ENCODE results near the gene NOL11. TPM values are rescaled to one million over a fixed set of nuclear protein-coding genes. Genes with fewer than 3 reads are reported as not detected.

Gene NOL11
- total RNA-seq, 1 donor from 2014 or later = 40.4 TPM

- no peak overlapping the region for H3K27ac Mint-ChIP-seq (ENCODE audit: unreplicated experiment)
- DNase-seq (ENCODE audit: low spot score) = no peak
- no peaks in the 10 kb centered on the region for H3K9me3 Mint-ChIP-seq (ENCODE audit: unreplicated experiment)
- no peak for TF ChIP-seq CTCF (IDR thresholded peaks at IDR 0.05; ENCODE audit: unreplicated experiment)
- H3K36me3 Mint-ChIP-seq (ENCODE audit: low read depth, unreplicated experiment) = peaks cover 2% of the 10 kb centered on the region
- peaks cover 4% of the 10 kb centered on the region for H3K4me1 Mint-ChIP-seq (ENCODE audit: unreplicated experiment)
- H3K27me3 Mint-ChIP-seq (ENCODE audit: unreplicated experiment) = peaks cover 1% of the 10 kb centered on the region
- H3K4me3 Mint-ChIP-seq (ENCODE audit: unreplicated experiment) = no peak overlapping the region
These were observed 10.3 kb upstream of the NOL11 start for GRCh38 chr17:67707442-67707841.

DNA sequence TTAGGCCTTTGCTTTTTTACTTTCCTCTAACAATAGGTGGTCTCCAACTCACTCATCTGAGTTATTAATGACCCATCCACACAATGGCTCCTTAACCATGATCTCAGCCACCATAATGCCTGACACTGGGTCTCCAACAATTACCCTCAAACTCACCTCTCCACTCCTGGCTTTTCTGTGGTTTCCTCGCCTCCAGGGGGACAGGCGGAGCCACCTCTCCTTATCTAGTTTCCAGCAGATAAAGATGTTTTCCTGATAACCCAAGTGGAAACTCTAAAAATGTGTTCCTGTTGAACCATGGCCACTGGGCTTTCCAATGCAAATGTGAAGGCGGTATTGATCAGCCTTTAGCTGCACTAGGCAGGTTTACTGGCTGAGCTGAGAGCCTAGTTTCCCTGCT, 9.4 kb upstream of the NOL11 start:
- Mint-ChIP-seq H3K27ac (ENCODE audit: unreplicated experiment) (no peak overlapping the region), H3K36me3 (ENCODE audit: low read depth, unreplicated experiment) (peaks cover 2% of the 10 kb centered on the region), H3K9me3 (ENCODE audit: unreplicated experiment) (no peaks in the 10 kb centered on the region), H3K27me3 (ENCODE audit: unreplicated experiment) (peaks cover 1% of the 10 kb centered on the region), H3K4me3 (ENCODE audit: unreplicated experiment) (no peak overlapping the region), H3K4me1 (ENCODE audit: unreplicated experiment) (peaks cover 4% of the 10 kb centered on the region)
- DNase-seq (ENCODE audit: low spot score) = no peak
- no peak for TF ChIP-seq CTCF (IDR thresholded peaks at IDR 0.05; ENCODE audit: unreplicated experiment)

DNA sequence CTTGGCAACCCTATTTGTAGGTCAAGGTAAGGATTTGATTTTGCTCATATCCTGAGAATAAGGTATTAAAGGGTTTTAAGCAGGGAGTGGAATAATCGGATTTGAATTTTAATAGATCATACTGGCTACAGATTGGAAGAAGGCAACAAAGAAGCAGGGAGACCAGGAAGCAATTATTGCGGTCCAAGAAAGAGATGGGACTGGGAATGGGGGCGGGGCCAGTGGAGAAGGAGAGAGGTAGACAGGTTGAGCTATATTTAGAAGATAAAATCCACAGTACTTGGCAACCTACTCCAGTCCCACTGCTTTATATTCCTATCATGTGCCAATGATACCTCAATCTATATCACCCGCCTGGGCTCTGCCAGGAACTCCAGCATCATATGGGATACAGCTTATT, 5.8 kb upstream of the NOL11 start:
- no peak for DNase-seq (ENCODE audit: low spot score)
- Mint-ChIP-seq H3K4me1 (ENCODE audit: unreplicated experiment) (peaks cover 4% of the 10 kb centered on the region), H3K4me3 (ENCODE audit: unreplicated experiment) (no peak overlapping the region), H3K27me3 (ENCODE audit: unreplicated experiment) (peaks cover 3% of the 10 kb centered on the region), H3K36me3 (ENCODE audit: low read depth, unreplicated experiment) (no peaks in the 10 kb centered on the region), H3K27ac (ENCODE audit: unreplicated experiment) (no peak overlapping the region), H3K9me3 (ENCODE audit: unreplicated experiment) (no peaks in the 10 kb centered on the region)
- no peak for TF ChIP-seq CTCF (IDR thresholded peaks at IDR 0.05; ENCODE audit: unreplicated experiment)

DNA sequence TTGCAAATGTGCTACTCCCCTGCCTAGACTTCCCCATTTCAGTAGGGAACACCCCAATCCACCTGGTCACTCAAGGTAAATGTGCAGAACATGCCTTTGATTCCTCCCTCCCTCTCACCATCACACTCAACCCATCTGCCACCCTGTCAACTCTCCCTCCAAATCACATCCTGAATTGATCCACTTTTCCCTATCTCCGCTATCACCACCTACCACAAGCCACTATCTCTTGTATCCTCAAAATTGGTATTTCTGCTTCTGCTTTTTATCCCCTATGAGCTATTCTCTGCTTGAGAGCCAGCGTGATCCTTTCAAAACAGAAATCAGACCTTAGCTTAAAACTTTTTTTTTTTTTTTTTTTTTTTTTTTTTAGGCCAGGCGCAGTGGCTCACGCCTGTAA, 5.4 kb upstream of the NOL11 start:
- no peak for DNase-seq (ENCODE audit: low spot score)
- no peaks in the 10 kb centered on the region for H3K9me3 Mint-ChIP-seq (ENCODE audit: unreplicated experiment)

DNA sequence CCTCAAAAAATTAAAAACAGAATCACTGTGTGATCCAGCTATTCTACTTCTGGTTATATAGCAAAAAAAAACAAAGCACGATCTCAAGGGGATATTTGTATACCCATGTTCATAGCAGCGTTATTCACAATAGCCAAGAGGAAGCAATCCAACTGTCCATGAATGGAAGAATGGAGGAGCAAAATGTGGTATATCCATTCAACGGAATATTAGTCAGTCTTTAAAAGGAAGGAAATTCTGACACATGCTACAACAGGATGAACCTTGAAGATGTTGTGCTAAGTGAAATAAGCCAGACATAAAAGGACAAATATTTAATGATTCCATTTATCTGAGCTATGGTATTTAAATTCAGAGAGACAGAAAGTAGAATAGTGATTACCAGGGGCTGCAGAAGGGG, 4.6 kb upstream of the NOL11 start:
- Mint-ChIP-seq H3K4me1 (ENCODE audit: unreplicated experiment) (peaks cover 9% of the 10 kb centered on the region), H3K9me3 (ENCODE audit: unreplicated experiment) (no peaks in the 10 kb centered on the region), H3K27ac (ENCODE audit: unreplicated experiment) (no peak overlapping the region), H3K4me3 (ENCODE audit: unreplicated experiment) (no peak overlapping the region), H3K36me3 (ENCODE audit: low read depth, unreplicated experiment) (no peaks in the 10 kb centered on the region), H3K27me3 (ENCODE audit: unreplicated experiment) (peaks cover 5% of the 10 kb centered on the region)
- no peak for TF ChIP-seq CTCF (IDR thresholded peaks at IDR 0.05; ENCODE audit: unreplicated experiment)
- DNase-seq (ENCODE audit: low spot score) = no peak

More for the DNA sequence above, 5.4 kb upstream of the NOL11 start:
- H3K36me3 Mint-ChIP-seq (ENCODE audit: low read depth, unreplicated experiment) = no peaks in the 10 kb centered on the region
- peaks cover 3% of the 10 kb centered on the region for H3K27me3 Mint-ChIP-seq (ENCODE audit: unreplicated experiment)
- H3K27ac Mint-ChIP-seq (ENCODE audit: unreplicated experiment) = no peak overlapping the region
- no peak for TF ChIP-seq CTCF (IDR thresholded peaks at IDR 0.05; ENCODE audit: unreplicated experiment)
- no peak overlapping the region for H3K4me3 Mint-ChIP-seq (ENCODE audit: unreplicated experiment)
- H3K4me1 Mint-ChIP-seq (ENCODE audit: unreplicated experiment) = peaks cover 7% of the 10 kb centered on the region
